HEK293T (cell line): ENCODE results near the gene ZNF491.

Experiments
- CTCF ChIA-PET: fragments of 350-600 bp; formaldehyde crosslinking; extraction: SDS; loops from one replicate; lab custom pipeline; 2021; ENCODE audit warnings: antibody characterized with exemption, inconsistent platforms; lab: Yijun Ruan, JAX
- POLR2A ChIA-PET: fragments of 350-600 bp; formaldehyde crosslinking; extraction: SDS; loops from one replicate; lab custom pipeline; 2020; ENCODE audit warnings: antibody characterized with exemption, inconsistent platforms; lab: Yijun Ruan, JAX
- DNase-seq: peaks from one replicate; pipeline ENCODE4 v3.0.0; 2012; ENCODE audit warnings: mixed read lengths; ENCODE audit errors: extremely low spot score
- ARNT ChIP-seq: fragments of 450-650 bp; IDR thresholded peaks from 2 replicates; pipeline ENCODE4 v1.6.1; 2017; ENCODE audit warnings: mild to moderate bottlenecking
- BHLHE40 ChIP-seq: fragments of 450-650 bp; IDR thresholded peaks from 2 replicates; pipeline ENCODE4 v1.6.1; 2016; ENCODE audit warnings: mild to moderate bottlenecking, moderate library complexity, borderline replicate concordance
- CTBP1 ChIP-seq: fragments of 450-650 bp; IDR thresholded peaks from 2 replicates; pipeline ENCODE4 v1.6.1; 2016; ENCODE audit warnings: borderline replicate concordance
- ELF4 ChIP-seq: fragments of 450-650 bp; IDR thresholded peaks from 2 replicates; pipeline ENCODE4 v1.6.1; 2017; ENCODE audit warnings: antibody characterized with exemption
- FOXA1 ChIP-seq: fragments of 450-650 bp; IDR thresholded peaks from 2 replicates; pipeline ENCODE4 v1.6.1; 2016; ENCODE audit warnings: mild to moderate bottlenecking
- FOXK2 ChIP-seq: fragments of 450-650 bp; IDR thresholded peaks from 2 replicates; pipeline ENCODE4 v1.6.1; 2016; ENCODE audit warnings: mild to moderate bottlenecking
- FOXM1 ChIP-seq: fragments of 450-650 bp; IDR thresholded peaks from 2 replicates; pipeline ENCODE4 v1.6.1; 2017; ENCODE audit warnings: mild to moderate bottlenecking, borderline replicate concordance
- HDGF ChIP-seq: fragments of 450-650 bp; IDR thresholded peaks from 2 replicates; pipeline ENCODE4 v1.6.1; 2017; ENCODE audit warnings: antibody characterized with exemption, borderline replicate concordance
- L3MBTL2 ChIP-seq: fragments of 450-650 bp; conservative IDR thresholded peaks from 2 replicates; pipeline ENCODE4 v1.6.1; 2016; ENCODE audit warnings: mild to moderate bottlenecking
- LEF1 ChIP-seq: fragments of 450-650 bp; IDR thresholded peaks from 2 replicates; pipeline ENCODE4 v1.6.1; 2017; ENCODE audit warnings: mild to moderate bottlenecking, borderline replicate concordance
- NFRKB ChIP-seq: fragments of 450-650 bp; IDR thresholded peaks from 2 replicates; pipeline ENCODE4 v1.6.1; 2016; ENCODE audit warnings: mild to moderate bottlenecking, moderate library complexity
- SP1 ChIP-seq: fragments of 450-650 bp; IDR thresholded peaks from 2 replicates; pipeline ENCODE4 v1.6.1; 2017
- SUZ12 ChIP-seq: fragments of 450-650 bp; IDR thresholded peaks from 2 replicates; pipeline ENCODE4 v1.6.1; 2016; ENCODE audit warnings: mild to moderate bottlenecking
- TARDBP ChIP-seq: fragments of 450-650 bp; IDR thresholded peaks from 2 replicates; pipeline ENCODE4 v1.6.1; 2016
- ZNF384 ChIP-seq: fragments of 450-650 bp; IDR thresholded peaks from 2 replicates; pipeline ENCODE4 v1.6.1; 2016
- TF ChIP-seq, protein P1 (sequence below): fragments of 450-650 bp; IDR thresholded peaks from 2 replicates; pipeline ENCODE4 v1.6.1; 2016

Gene ZNF491

DNA sequence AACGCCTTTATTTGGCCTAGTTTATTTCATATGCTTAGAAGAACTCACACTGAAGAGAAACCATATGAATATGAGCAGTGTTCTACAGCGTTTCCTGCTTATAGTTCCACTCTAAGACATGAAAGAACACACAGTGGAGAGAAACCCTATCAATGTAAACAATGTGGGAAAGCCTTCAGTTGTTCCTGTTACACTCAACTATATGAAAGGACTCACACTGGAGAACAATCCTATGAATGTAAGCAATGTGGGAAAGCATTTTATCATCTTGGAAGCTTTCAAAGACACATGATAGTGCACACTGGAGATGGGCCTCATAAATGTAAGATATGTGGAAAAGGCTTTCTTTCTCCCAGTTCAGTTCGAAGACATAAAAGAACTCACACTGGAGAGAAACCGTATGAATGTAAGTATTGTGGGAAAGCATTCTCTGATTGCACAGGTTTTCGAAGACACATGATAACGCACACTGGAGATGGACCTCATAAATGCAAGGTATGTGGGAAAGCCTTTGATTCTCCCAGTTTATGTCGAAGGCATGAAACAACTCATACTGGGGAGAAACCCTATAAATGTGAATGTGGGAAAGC, 17.8 kb upstream of the ZNF491 start:
- ChIA-PET CTCF (no interaction called here), POLR2A (no interaction called here)
- no peak for TF ChIP-seq ZNF384
- TF ChIP-seq SUZ12 = no peak
- TF ChIP-seq SP1 = no peak
- no peak for TF ChIP-seq L3MBTL2
- TF ChIP-seq FOXK2 = no peak
- TF ChIP-seq TARDBP = no peak
- TF ChIP-seq BHLHE40 = no peak
- no peak for TF ChIP-seq NFRKB
- no peak for TF ChIP-seq LEF1
- no peak for TF ChIP-seq CTBP1
- TF ChIP-seq ELF4 = no peak
- TF ChIP-seq FOXM1 = no peak
- no peak for TF ChIP-seq HDGF
- DNase-seq = no peak

DNA sequence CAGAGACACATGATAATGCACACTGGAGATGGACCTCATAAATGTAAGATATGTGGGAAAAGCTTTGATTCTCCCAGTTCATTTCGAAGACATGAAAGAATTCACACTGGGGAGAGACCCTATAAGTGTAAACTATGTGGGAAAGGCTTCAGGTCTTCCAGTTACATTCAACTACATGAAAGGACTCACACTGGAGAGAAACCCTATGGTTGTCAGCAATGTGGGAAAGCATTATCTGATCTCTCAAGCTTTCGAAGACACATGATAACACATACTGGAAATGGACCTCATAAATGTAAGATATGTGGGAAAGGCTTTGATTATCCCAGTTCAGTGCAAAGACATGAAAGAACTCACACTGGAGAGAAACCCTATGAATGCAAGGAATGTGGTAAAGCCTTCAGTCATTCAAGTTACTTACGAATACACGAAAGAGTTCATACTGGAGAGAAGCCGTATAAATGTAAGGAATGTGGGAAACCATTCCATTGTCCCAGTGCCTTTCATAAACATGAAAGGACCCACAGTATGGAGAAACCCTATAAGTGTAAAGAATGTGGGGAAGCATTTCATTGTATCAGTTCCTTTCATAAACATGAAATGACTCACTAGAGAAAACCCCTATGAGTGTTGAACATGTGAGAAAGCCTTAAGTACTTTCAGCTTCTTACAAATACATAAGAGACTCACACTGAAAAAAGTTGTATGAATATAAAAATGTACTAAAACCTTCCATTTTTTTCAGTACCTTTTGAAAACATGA, 16.8 kb upstream of the ZNF491 start:
- POLR2A ChIA-PET = no interaction called here

DNA sequence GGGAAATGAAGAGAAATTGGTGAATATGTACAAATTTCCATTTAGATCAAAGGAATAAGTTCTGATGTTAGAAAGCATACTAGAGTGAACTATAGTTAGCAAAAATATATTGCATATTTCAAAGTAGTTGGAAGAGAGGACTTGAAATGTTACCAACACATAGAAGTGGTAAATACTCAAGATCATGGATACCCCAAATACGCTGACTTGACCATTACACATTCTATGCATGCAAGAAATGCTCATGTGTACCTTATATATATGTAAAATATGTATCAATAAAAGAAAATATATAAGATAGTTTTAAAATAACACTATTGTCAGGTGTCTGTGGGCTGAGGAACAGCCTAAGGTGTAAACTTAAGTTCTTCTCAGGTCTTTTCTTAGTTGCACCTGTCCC, 14.6 kb upstream of the ZNF491 start:
- DNase-seq = no peak
- ChIA-PET CTCF (no interaction called here), POLR2A (no interaction called here)
- TF ChIP-seq ELF4 (no peak), L3MBTL2 (no peak), FOXK2 (no peak)

More for the DNA sequence above, 16.8 kb upstream of the ZNF491 start:
- CTCF ChIA-PET = no interaction called here
- DNase-seq = no peak
- TF ChIP-seq L3MBTL2 (no peak), TARDBP (no peak), ZNF384 (no peak), FOXK2 (no peak), BHLHE40 (no peak), ELF4 (no peak), SP1 (no peak), FOXM1 (no peak), ARNT (no peak), FOXA1 (no peak), CTBP1 (no peak)
- TF ChIP-seq, protein P1, sequence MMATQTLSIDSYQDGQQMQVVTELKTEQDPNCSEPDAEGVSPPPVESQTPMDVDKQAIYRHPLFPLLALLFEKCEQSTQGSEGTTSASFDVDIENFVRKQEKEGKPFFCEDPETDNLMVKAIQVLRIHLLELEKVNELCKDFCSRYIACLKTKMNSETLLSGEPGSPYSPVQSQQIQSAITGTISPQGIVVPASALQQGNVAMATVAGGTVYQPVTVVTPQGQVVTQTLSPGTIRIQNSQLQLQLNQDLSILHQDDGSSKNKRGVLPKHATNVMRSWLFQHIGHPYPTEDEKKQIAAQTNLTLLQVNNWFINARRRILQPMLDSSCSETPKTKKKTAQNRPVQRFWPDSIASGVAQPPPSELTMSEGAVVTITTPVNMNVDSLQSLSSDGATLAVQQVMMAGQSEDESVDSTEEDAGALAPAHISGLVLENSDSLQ = no peak

DNA sequence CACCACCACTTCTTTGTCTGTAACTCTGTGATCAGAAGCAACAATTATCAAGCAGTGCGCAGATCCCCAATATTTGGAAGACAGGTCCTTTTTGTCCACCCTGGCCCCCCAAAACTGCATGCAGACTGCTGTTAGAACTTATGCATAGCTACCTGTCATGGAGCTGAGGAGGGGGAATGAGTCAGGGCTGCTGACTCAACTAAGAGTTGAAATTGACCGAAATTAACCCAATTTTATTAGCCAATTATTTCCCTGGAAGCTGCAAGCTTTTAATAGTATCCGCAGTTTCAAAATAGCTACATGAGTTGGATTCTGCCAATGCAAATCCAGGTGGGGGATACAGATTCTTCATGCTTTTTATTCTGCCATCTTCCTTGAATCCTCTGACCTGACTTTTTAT, 14.0 kb upstream of the ZNF491 start:
- CTCF ChIA-PET = no interaction called here
- DNase-seq = no peak
- TF ChIP-seq ELF4 (no peak), LEF1 (no peak), SUZ12 (no peak), FOXK2 (no peak), ZNF384 (no peak), FOXA1 (no peak), L3MBTL2 (no peak), HDGF (no peak), BHLHE40 (no peak), NFRKB (no peak), TARDBP (no peak), ARNT (no peak), SP1 (no peak), CTBP1 (no peak), FOXM1 (no peak)
- TF ChIP-seq, protein P1 = no peak
- POLR2A ChIA-PET = no interaction called here

DNA sequence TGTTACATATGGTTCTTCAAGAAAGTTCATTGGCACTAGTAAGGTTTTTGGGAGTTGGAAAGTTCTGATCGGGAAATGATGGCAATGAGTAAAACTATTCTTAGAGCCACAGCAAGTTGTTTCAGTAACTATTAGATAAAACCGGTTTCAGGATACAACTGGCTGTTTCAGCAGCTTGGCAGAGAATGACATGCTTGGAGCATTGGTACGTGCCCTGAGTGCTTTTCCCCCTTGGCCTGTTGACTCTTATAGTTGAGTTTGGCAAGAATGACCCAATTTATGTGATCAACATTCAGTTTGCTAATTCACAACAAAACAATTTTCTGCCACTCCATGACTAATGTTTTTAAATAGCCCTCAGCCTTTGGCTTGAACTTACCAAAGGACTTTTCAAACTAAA, 10.8 kb upstream of the ZNF491 start:
- CTCF ChIA-PET = no interaction called here
- no peak for TF ChIP-seq ZNF384
- TF ChIP-seq FOXK2 = no peak
- TF ChIP-seq BHLHE40 = no peak
- TF ChIP-seq ELF4 = no peak
- no peak for TF ChIP-seq NFRKB
- no peak for TF ChIP-seq FOXA1
- no peak for TF ChIP-seq HDGF
- TF ChIP-seq TARDBP = no peak
- TF ChIP-seq LEF1 = no peak
- TF ChIP-seq CTBP1 = no peak
- TF ChIP-seq SP1 = no peak
- POLR2A ChIA-PET = no interaction called here
- DNase-seq = no peak

DNA sequence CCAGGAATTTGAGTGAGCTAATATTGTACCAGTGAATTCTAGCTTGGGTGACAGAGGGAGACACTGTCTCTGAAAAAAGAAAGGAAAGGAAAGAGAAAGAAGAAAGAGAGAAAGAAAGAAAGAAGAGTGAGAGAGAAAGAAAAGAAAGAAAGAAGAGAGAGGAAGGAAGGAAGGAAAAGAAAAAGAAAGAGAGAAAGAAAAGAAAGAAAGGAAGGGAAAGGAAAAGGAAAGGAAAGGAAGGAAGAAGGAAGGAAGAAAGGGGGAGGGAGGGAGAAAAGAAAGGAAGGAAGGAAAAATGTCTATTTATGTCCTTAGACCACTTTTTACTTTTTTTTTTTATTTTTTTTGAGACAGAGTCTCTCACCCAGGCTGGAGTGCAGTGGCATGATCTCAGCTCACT, 5.4 kb upstream of the ZNF491 start:
- TF ChIP-seq CTBP1 (no peak), ARNT (no peak), FOXM1 (no peak), NFRKB (no peak), LEF1 (no peak), FOXA1 (no peak), ELF4 (no peak), ZNF384 (no peak), TARDBP (no peak), BHLHE40 (no peak), L3MBTL2 (no peak), SUZ12 (no peak), SP1 (no peak), HDGF (no peak), FOXK2 (no peak)
- TF ChIP-seq, protein P1 = no peak
- ChIA-PET CTCF (no interaction called here), POLR2A (no interaction called here)
- DNase-seq = no peak
